ENCODE data around the gene AFF3. TPM values are rescaled to one million over a fixed set of nuclear protein-coding genes. Genes with fewer than 3 reads are reported as not detected.

The AFF3 gene
- total RNA-seq, 1 experiment from 2014 or later, result 0.22 TPM

DNA sequence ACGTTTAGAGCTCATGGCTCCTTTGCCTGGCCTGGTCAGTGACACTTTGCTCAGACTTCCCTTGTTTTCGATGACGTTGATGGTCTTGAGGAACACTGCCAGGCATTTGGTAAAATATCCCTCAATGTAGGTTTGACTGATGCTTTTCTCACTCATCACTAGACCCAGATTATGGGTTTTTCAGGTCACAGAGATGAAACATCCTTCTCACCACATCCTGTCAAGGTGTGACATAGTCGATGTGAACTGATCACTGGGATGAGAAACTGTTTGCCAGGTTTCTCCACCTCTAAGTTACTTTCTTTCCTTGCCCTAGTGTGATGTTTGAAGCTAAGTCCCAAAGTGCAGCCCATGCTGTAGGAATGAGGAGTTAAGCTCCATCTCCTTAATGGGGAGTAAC is 81.5 kb downstream of the AFF3 start:
- H4K20me1 ChIP-seq (ENCODE audit: control insufficient read depth, insufficient read depth, insufficient read length), result no peaks in the 10 kb centered on the region
- H2BK20ac ChIP-seq (ENCODE audit: low read depth, low read length, poor library complexity, severe bottlenecking), result no peak overlapping the region
- DNase-seq, result no peak
- Mint-ChIP-seq H3K4me3 (no peak overlapping the region), H3K27ac (no peak overlapping the region), H3K27me3 (ENCODE audit: low read depth) (peaks cover 6% of the 10 kb centered on the region), H3K4me1 (no peaks in the 10 kb centered on the region), H3K36me3 (ENCODE audit: insufficient read depth in 1 of 3, low read depth in 3 of 3) (peaks cover 0 to 12% (median 0%) of the 10 kb centered on the region in 3 experiments; a peak in 2 of 7 replicates), H3K9me3 (peaks cover 12 to 18% of the 10 kb centered on the region in 2 experiments)
- H3K27me3 ChIP-seq (ENCODE audit: insufficient read depth, low read length), result no peaks in the 10 kb centered on the region
- no peak overlapping the region for H2BK120ac ChIP-seq (ENCODE audit: low read depth, low read length, poor library complexity, severe bottlenecking)
- no peak overlapping the region for H2BK15ac ChIP-seq (ENCODE audit: low read depth, low read length)
- no peak overlapping the region for H3K56ac ChIP-seq (ENCODE audit: insufficient read length, low read depth, low read length)
- TF ChIP-seq, protein P1, sequence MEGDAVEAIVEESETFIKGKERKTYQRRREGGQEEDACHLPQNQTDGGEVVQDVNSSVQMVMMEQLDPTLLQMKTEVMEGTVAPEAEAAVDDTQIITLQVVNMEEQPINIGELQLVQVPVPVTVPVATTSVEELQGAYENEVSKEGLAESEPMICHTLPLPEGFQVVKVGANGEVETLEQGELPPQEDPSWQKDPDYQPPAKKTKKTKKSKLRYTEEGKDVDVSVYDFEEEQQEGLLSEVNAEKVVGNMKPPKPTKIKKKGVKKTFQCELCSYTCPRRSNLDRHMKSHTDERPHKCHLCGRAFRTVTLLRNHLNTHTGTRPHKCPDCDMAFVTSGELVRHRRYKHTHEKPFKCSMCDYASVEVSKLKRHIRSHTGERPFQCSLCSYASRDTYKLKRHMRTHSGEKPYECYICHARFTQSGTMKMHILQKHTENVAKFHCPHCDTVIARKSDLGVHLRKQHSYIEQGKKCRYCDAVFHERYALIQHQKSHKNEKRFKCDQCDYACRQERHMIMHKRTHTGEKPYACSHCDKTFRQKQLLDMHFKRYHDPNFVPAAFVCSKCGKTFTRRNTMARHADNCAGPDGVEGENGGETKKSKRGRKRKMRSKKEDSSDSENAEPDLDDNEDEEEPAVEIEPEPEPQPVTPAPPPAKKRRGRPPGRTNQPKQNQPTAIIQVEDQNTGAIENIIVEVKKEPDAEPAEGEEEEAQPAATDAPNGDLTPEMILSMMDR (conservative IDR thresholded peaks at IDR 0.05), result no peak
- no peak overlapping the region for H3K4ac ChIP-seq (ENCODE audit: low read depth, low read length)
- H3K79me2 ChIP-seq (ENCODE audit: insufficient read depth, low read length), result no peaks in the 10 kb centered on the region
- no peak overlapping the region for H3K23ac ChIP-seq (ENCODE audit: insufficient read length, low read depth, low read length)
- H3K23me2 ChIP-seq (ENCODE audit: insufficient read length, low read depth, low read length, poor library complexity, severe bottlenecking), result no peaks in the 10 kb centered on the region
- no peak overlapping the region for H4K5ac ChIP-seq (ENCODE audit: insufficient read length, low read depth, low read length)
- H2BK12ac ChIP-seq (ENCODE audit: insufficient read length, low read depth, low read length), result no peak overlapping the region
- no peak overlapping the region for H3K18ac ChIP-seq (ENCODE audit: insufficient read length, low read depth, low read length)
- no CpG with 5 or more reads among the region's 4 CpGs for WGBS (ENCODE audit: extremely low coverage, insufficient read length, low lambda C conversion rate)
- H4K91ac ChIP-seq (ENCODE audit: insufficient read length, low read depth, low read length), result no peak overlapping the region
- no peak overlapping the region for H3K4me2 ChIP-seq (ENCODE audit: insufficient read depth, insufficient read length, low read length)
- no peak overlapping the region for H4K8ac ChIP-seq (replicated peaks; ENCODE audit: insufficient read length, low read depth, low read length)
- H3K27ac ChIP-seq (ENCODE audit: insufficient read length, low read depth, low read length), result no peak overlapping the region
- no peaks in the 10 kb centered on the region for H3K4me1 ChIP-seq (ENCODE audit: insufficient read depth, low read length)
- H2AK5ac ChIP-seq (ENCODE audit: insufficient read length, low read length), result no peak overlapping the region
- H2AFZ ChIP-seq (ENCODE audit: low read length), result no peak overlapping the region
- no peaks in the 10 kb centered on the region for H3K9me3 ChIP-seq (ENCODE audit: control insufficient read depth, low read depth, low read length)
- no peak overlapping the region for H3K14ac ChIP-seq (ENCODE audit: insufficient read depth, low read length)
- no peak overlapping the region for H2BK5ac ChIP-seq (ENCODE audit: insufficient read length, low read length)
- H3T11ph ChIP-seq (ENCODE audit: low read length), result no peak overlapping the region
- H3K9ac ChIP-seq (ENCODE audit: extremely low read depth, insufficient read length, low read length), result no peak overlapping the region
- H3K79me1 ChIP-seq (ENCODE audit: insufficient read depth, low read depth, low read length, poor library complexity, severe bottlenecking), result no peaks in the 10 kb centered on the region
